ENCODE data around the gene AAMDC. TPM values are rescaled to one million over a fixed set of nuclear protein-coding genes. Genes with fewer than 3 reads are reported as not detected.

The AAMDC gene
- 22.2 TPM for total RNA-seq
- 38.1 TPM for polyA plus RNA-seq
- long read RNA-seq, donor 1, partial matches to known transcripts: 0 of 2 reads
- long read RNA-seq, donor 1, other reads (novel, unspliced or antisense): 0 of 2 reads
- long read RNA-seq, donor 2: 0 reads
- long read RNA-seq, donor 3, transcript AAMDC-202 (4 exons, 531 nt): major isoform, 13 of 24 reads
- long read RNA-seq, donor 3, partial matches to known transcripts: 6 of 24 reads
- long read RNA-seq, donor 3, other reads (novel, unspliced or antisense): 0 of 24 reads
- long read RNA-seq, donor 4, partial matches to known transcripts: 30 of 33 reads
- long read RNA-seq, donor 4, other reads (novel, unspliced or antisense): 0 of 33 reads
- long read RNA-seq, donor 5, transcript AAMDC-206 (5 exons, 579 nt): minor isoform, 9 of 31 reads
- long read RNA-seq, donor 5, transcript AAMDC-202 (4 exons, 531 nt): major isoform, 22 of 31 reads
- long read RNA-seq, donor 5, partial matches to known transcripts: 0 of 31 reads
- long read RNA-seq, donor 5, other reads (novel, unspliced or antisense): 0 of 31 reads
- long read RNA-seq, donor 6, transcript AAMDC-202 (4 exons, 531 nt): major isoform, 7 of 14 reads
- long read RNA-seq, donor 6, partial matches to known transcripts: 5 of 14 reads
- long read RNA-seq, donor 6, other reads (novel, unspliced or antisense): 0 of 14 reads
- long read RNA-seq, donor 7, transcript AAMDC-202 (4 exons, 531 nt): major isoform, 9 of 28 reads
- long read RNA-seq, donor 7, transcript AAMDC-206 (5 exons, 579 nt): minor isoform, 7 of 28 reads
- long read RNA-seq, donor 7, partial matches to known transcripts: 5 of 28 reads
- long read RNA-seq, donor 7, other reads (novel, unspliced or antisense): 6 of 28 reads
- long read RNA-seq, donor 8, transcript AAMDC-206 (5 exons, 579 nt): major isoform, 5 of 7 reads
- long read RNA-seq, donor 8, partial matches to known transcripts: 0 of 7 reads
- long read RNA-seq, donor 8, other reads (novel, unspliced or antisense): 0 of 7 reads
- long read RNA-seq, donor 9, transcript AAMDC-206 (5 exons, 579 nt): major isoform, 8 of 14 reads
- long read RNA-seq, donor 9, transcript AAMDC-202 (4 exons, 531 nt): minor isoform, 6 of 14 reads
- long read RNA-seq, donor 9, partial matches to known transcripts: 0 of 14 reads
- long read RNA-seq, donor 9, other reads (novel, unspliced or antisense): 0 of 14 reads
- long read RNA-seq, donor 10, partial matches to known transcripts: 0 of 6 reads
- long read RNA-seq, donor 10, other reads (novel, unspliced or antisense): 0 of 6 reads

GRCh38 chr11:77820565-77821348 lies at the start of gene AAMDC, which contains the start of gene RSF1:
AAMDC (plus strand) TSS chr11:77821144; CDS start chr11:77842497, 21,353 bp downstream.
RSF1 (minus strand) TSS chr11:77820722; CDS start chr11:77820714, 8 bp downstream.
- Histone ChIP-seq H3K9me3 (ENCODE audit: control insufficient read depth in 2 of 2, insufficient read depth in 1 of 2, low read length in 1 of 2) (no peaks in the 10 kb centered on the region), H3K27me3 (ENCODE audit: control insufficient read depth in 2 of 2, insufficient read depth in 1 of 2, low read length in 1 of 2) (no peaks in the 10 kb centered on the region), H3K27ac (ENCODE audit: low read depth in 1 of 2, low read length in 1 of 2) (peak within 1 kb of the TSS; percentile 96 to 97), H3K36me3 (ENCODE audit: control insufficient read depth in 2 of 2, insufficient read depth in 2 of 2, low read length in 1 of 2) (no peaks in the 10 kb centered on the region), H3K4me3 (ENCODE audit: low read length in 2 of 2) (peak within 1 kb of the TSS; percentile 80 to 94), H3K4me1 (ENCODE audit: control insufficient read depth in 2 of 2, insufficient read depth in 2 of 2, low read length in 2 of 2) (peaks cover 10 to 17% of the 10 kb centered on the region in 2 donors)
- peak; percentile 91 to 98 (median 96) for DNase-seq (ENCODE audit: low read depth in 6 of 9, low spot score in 9 of 9)
- WGBS: under 1% methylated on average over 64 of the region's 64 CpGs

DNA sequence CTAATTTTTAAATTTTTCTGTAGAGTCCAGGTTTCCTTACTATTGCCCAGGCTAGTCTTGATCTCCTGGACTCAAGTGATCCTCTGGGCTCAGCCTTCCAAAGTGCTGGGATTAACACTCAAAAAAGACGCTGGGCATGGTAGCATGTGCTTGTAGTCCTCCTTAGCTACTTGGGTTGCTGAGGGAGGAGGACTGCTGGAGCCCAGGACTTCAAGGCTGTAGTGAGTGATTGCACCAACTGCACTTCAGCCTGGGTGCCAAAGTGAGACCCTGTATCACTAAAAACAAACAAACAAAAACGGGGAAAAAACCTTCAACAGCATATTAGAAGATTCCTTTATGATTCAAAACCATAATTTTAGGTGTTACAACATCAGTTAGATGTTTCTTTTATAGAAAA lies 45.0 kb upstream of the AAMDC start:
- no peaks in the 10 kb centered on the region for H3K4me1 ChIP-seq (ENCODE audit: control insufficient read depth in 2 of 2, insufficient read depth in 2 of 2, low read length in 2 of 2)
- no peak overlapping the region for H3K4me3 ChIP-seq (ENCODE audit: low read length in 2 of 2)
- WGBS: 95% methylated on average over 2 of the region's 2 CpGs
- no peaks in the 10 kb centered on the region for H3K27me3 ChIP-seq (ENCODE audit: control insufficient read depth in 2 of 2, insufficient read depth in 1 of 2, low read length in 1 of 2)
- H3K36me3 ChIP-seq (ENCODE audit: control insufficient read depth in 2 of 2, insufficient read depth in 2 of 2, low read length in 1 of 2): peaks cover 3 to 5% of the 10 kb centered on the region in 2 donors
- no peak for DNase-seq (ENCODE audit: low read depth in 6 of 9, low spot score in 9 of 9)
- H3K27ac ChIP-seq (ENCODE audit: low read depth in 1 of 2, low read length in 1 of 2): no peak overlapping the region
- no peaks in the 10 kb centered on the region for H3K9me3 ChIP-seq (ENCODE audit: control insufficient read depth in 2 of 2, insufficient read depth in 1 of 2, low read length in 1 of 2)

- WGBS: 97% methylated on average over 1 of the region's 1 CpG
- Histone ChIP-seq H3K27me3 (ENCODE audit: control insufficient read depth in 2 of 2, insufficient read depth in 1 of 2, low read length in 1 of 2) (no peaks in the 10 kb centered on the region), H3K4me3 (ENCODE audit: low read length in 2 of 2) (no peak overlapping the region), H3K27ac (ENCODE audit: low read depth in 1 of 2, low read length in 1 of 2) (no peak overlapping the region), H3K9me3 (ENCODE audit: control insufficient read depth in 2 of 2, insufficient read depth in 1 of 2, low read length in 1 of 2) (no peaks in the 10 kb centered on the region), H3K36me3 (ENCODE audit: control insufficient read depth in 2 of 2, insufficient read depth in 2 of 2, low read length in 1 of 2) (peaks cover 3 to 5% of the 10 kb centered on the region in 2 donors), H3K4me1 (ENCODE audit: control insufficient read depth in 2 of 2, insufficient read depth in 2 of 2, low read length in 2 of 2) (no peaks in the 10 kb centered on the region)
- peak in 3 of 9 donors; percentile 7 to 32 (median 8) for DNase-seq (ENCODE audit: low read depth in 6 of 9, low spot score in 9 of 9)
Measured at GRCh38 chr11:77776455-77776854, 44.5 kb upstream of the AAMDC start.

- H3K4me3 ChIP-seq (ENCODE audit: low read length in 2 of 2): no peak overlapping the region
- no peaks in the 10 kb centered on the region for H3K27me3 ChIP-seq (ENCODE audit: control insufficient read depth in 2 of 2, insufficient read depth in 1 of 2, low read length in 1 of 2)
- DNase-seq (ENCODE audit: low read depth in 6 of 9, low spot score in 9 of 9): no peak
- peaks cover 3 to 5% of the 10 kb centered on the region in 2 donors for H3K36me3 ChIP-seq (ENCODE audit: control insufficient read depth in 2 of 2, insufficient read depth in 2 of 2, low read length in 1 of 2)
- 100% methylated on average over 1 of the region's 1 CpG for WGBS
- H3K27ac ChIP-seq (ENCODE audit: low read depth in 1 of 2, low read length in 1 of 2): no peak overlapping the region
- H3K9me3 ChIP-seq (ENCODE audit: control insufficient read depth in 2 of 2, insufficient read depth in 1 of 2, low read length in 1 of 2): no peaks in the 10 kb centered on the region
- H3K4me1 ChIP-seq (ENCODE audit: control insufficient read depth in 2 of 2, insufficient read depth in 2 of 2, low read length in 2 of 2): no peaks in the 10 kb centered on the region
Measured at GRCh38 chr11:77778118-77778517, 42.8 kb upstream of the AAMDC start.

DNA sequence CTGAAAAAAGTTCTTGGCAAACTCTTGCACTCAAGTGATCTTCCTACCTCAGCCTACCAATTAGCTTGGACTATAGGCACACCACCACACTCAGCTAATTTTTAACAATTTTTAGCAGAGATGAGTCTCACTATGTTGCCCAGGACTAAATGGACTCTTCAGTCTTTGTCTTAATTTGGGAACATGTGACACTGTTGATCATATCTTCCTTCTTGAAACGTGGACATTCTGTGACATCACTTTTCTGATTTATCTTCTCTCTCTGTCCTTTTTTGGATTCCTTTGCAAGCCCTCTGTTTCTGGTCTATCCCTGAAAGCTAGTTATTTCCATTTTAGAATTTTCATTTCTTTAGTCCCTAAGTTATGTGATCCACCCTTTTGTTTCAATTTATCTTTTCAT lies 42.4 kb upstream of the AAMDC start:
- H3K27ac ChIP-seq (ENCODE audit: low read depth in 1 of 2, low read length in 1 of 2): no peak overlapping the region
- 60% methylated on average over 1 of the region's 1 CpG for WGBS
- no peaks in the 10 kb centered on the region for H3K27me3 ChIP-seq (ENCODE audit: control insufficient read depth in 2 of 2, insufficient read depth in 1 of 2, low read length in 1 of 2)
- DNase-seq (ENCODE audit: low read depth in 6 of 9, low spot score in 9 of 9): no peak
- H3K4me3 ChIP-seq (ENCODE audit: low read length in 2 of 2): no peak overlapping the region
- H3K9me3 ChIP-seq (ENCODE audit: control insufficient read depth in 2 of 2, insufficient read depth in 1 of 2, low read length in 1 of 2): no peaks in the 10 kb centered on the region
- no peaks in the 10 kb centered on the region for H3K4me1 ChIP-seq (ENCODE audit: control insufficient read depth in 2 of 2, insufficient read depth in 2 of 2, low read length in 2 of 2)
- peaks cover 3 to 5% of the 10 kb centered on the region in 2 donors for H3K36me3 ChIP-seq (ENCODE audit: control insufficient read depth in 2 of 2, insufficient read depth in 2 of 2, low read length in 1 of 2)

GRCh38 chr11:77779935-77780334 lies 41.0 kb upstream of the AAMDC start:
- Histone ChIP-seq H3K27ac (ENCODE audit: low read depth in 1 of 2, low read length in 1 of 2) (no peak overlapping the region), H3K4me1 (ENCODE audit: control insufficient read depth in 2 of 2, insufficient read depth in 2 of 2, low read length in 2 of 2) (no peaks in the 10 kb centered on the region)
- peak in 1 of 9 donors; percentile 20 for DNase-seq (ENCODE audit: low read depth in 6 of 9, low spot score in 9 of 9)

DNA sequence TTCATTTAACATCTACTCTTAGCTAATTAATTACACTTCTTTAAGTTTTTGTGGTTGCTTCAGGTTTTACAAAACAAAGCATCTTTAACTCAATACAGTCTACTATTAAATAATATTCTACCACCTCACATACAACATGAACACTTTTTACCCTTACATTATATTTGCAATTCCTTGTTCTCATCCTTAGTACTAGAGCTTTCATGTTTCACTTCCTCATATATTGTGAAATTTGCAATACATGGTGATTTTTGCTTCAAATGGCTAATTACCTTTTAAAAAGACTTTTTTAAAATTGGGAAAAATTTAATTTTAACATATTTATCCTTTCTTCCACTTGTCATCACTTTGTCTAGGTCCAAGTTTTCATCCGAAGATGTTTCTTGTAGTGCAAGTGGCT lies 37.9 kb upstream of the AAMDC start:
- no peak for DNase-seq (ENCODE audit: low read depth in 6 of 9, low spot score in 9 of 9)
- Histone ChIP-seq H3K36me3 (ENCODE audit: control insufficient read depth in 2 of 2, insufficient read depth in 2 of 2, low read length in 1 of 2) (no peaks in the 10 kb centered on the region), H3K9me3 (ENCODE audit: control insufficient read depth in 2 of 2, insufficient read depth in 1 of 2, low read length in 1 of 2) (no peaks in the 10 kb centered on the region), H3K4me3 (ENCODE audit: low read length in 2 of 2) (no peak overlapping the region), H3K27me3 (ENCODE audit: control insufficient read depth in 2 of 2, insufficient read depth in 1 of 2, low read length in 1 of 2) (no peaks in the 10 kb centered on the region), H3K27ac (ENCODE audit: low read depth in 1 of 2, low read length in 1 of 2) (no peak overlapping the region), H3K4me1 (ENCODE audit: control insufficient read depth in 2 of 2, insufficient read depth in 2 of 2, low read length in 2 of 2) (no peaks in the 10 kb centered on the region)
- WGBS: 100% methylated on average over 1 of the region's 1 CpG

More at GRCh38 chr11:77779935-77780334, 41.0 kb upstream of the AAMDC start:
- Histone ChIP-seq H3K4me3 (ENCODE audit: low read length in 2 of 2) (no peak overlapping the region), H3K27me3 (ENCODE audit: control insufficient read depth in 2 of 2, insufficient read depth in 1 of 2, low read length in 1 of 2) (no peaks in the 10 kb centered on the region), H3K36me3 (ENCODE audit: control insufficient read depth in 2 of 2, insufficient read depth in 2 of 2, low read length in 1 of 2) (peaks cover 3 to 5% of the 10 kb centered on the region in 2 donors), H3K9me3 (ENCODE audit: control insufficient read depth in 2 of 2, insufficient read depth in 1 of 2, low read length in 1 of 2) (no peaks in the 10 kb centered on the region)

DNA sequence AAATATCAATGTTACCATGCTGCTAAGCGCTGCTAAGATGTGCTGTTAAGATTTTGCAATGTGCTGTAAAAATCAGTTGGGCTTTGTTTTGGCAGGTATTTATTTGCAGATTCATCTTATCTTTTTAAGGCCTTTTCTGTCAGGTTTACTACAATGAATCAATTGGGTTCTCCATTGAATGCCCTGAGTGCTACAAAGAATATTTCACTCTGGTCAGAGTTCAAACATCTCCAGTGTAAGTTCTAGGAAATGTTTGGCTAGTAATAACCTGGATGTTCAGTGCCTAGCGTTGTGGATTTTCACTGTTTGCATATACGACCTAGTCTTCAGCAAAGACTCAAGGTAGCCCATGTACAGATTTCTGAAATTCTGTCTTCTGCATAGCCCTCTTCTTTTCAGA lies 36.4 kb upstream of the AAMDC start:
- H3K9me3 ChIP-seq (ENCODE audit: control insufficient read depth in 2 of 2, insufficient read depth in 1 of 2, low read length in 1 of 2): no peaks in the 10 kb centered on the region
- WGBS: 98% methylated on average over 3 of the region's 3 CpGs
- no peaks in the 10 kb centered on the region for H3K36me3 ChIP-seq (ENCODE audit: control insufficient read depth in 2 of 2, insufficient read depth in 2 of 2, low read length in 1 of 2)
- no peaks in the 10 kb centered on the region for H3K27me3 ChIP-seq (ENCODE audit: control insufficient read depth in 2 of 2, insufficient read depth in 1 of 2, low read length in 1 of 2)
- no peaks in the 10 kb centered on the region for H3K4me1 ChIP-seq (ENCODE audit: control insufficient read depth in 2 of 2, insufficient read depth in 2 of 2, low read length in 2 of 2)
- DNase-seq (ENCODE audit: low read depth in 6 of 9, low spot score in 9 of 9): no peak
- no peak overlapping the region for H3K27ac ChIP-seq (ENCODE audit: low read depth in 1 of 2, low read length in 1 of 2)
- H3K4me3 ChIP-seq (ENCODE audit: low read length in 2 of 2): no peak overlapping the region

All from thymus (tissue), 14 donors.